GM21390 (cell line): ENCODE results near the gene MFRP.

Experiments
- ATAC-seq: cut with Tn5 transposase; IDR thresholded peaks from one replicate; pipeline ENCODE4 v1.9.1; 2021; ENCODE audit not compliant: unreplicated experiment

MFRP gene

DNA sequence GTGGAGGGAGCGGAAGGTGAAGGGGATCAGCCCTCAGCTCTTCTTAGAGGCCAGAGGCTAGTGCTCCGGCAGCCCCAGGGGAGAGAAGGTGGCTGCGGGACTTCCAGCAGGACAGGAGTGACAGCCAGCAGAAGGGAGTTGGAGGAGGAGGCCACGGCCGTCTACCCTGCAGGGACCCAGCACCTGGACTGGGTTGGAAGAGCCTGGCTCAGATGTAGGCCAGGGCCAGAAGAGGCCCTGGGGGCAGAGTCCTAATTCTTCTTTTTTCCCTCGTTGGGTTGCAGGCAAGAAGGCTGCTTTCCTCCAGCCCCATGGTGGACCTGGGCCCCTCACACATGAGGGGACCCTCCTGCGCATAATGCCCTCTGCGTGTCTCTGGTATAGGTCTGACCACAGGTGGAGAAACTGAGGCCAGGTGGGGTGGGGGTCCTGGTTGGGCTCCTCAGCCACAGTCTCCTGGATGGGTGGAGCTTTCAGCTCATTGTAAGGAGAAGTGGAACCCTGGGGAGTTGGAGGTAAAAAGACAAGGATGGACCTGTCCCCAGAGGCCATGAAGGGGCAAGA, 27.3 kb downstream of the MFRP start:
- ATAC-seq, result no peak

DNA sequence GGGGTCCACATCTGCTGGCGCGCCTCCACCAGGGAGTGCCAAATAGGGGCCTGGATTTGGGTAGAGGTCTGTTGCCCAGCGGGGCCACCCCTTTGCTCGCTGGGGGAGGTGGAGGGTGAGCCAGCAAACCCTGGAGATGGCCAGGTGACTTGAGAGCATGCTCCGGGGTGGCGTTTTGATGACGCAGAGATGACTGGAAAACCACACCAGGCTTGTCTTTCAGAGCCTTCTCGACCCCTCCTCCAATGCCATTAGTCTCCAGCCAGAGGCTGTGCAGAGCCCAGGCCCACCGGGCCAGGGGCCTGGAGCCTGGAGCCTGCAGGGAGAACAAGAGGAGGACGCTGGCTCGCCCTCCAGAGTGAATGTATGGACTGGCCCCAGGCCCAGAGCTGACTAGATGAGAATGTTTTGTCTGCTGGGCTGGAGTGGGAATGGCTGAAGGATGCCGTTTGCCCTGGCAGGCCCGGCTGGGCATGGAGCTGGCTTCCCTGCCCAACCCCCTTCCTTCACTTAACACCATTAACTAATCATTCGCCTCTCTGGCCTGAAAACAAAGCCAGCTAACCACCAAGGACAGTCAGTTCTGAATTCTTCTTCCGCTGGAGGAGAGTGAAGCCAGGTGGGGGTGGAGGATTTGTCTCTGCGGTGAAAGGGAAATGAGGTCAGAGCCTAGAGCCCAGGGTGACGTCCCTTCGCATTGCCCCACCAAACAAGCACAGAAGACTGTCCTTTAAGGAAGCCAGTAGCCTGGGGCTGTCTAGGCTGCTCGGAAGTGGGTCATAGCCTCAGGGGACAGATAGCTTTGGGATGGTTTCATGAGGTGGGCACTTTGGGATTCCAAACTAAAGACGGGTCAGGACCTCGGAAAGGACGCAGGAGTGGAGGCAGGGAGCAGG, 28.0 kb downstream of the MFRP start:
- no peak for ATAC-seq

DNA sequence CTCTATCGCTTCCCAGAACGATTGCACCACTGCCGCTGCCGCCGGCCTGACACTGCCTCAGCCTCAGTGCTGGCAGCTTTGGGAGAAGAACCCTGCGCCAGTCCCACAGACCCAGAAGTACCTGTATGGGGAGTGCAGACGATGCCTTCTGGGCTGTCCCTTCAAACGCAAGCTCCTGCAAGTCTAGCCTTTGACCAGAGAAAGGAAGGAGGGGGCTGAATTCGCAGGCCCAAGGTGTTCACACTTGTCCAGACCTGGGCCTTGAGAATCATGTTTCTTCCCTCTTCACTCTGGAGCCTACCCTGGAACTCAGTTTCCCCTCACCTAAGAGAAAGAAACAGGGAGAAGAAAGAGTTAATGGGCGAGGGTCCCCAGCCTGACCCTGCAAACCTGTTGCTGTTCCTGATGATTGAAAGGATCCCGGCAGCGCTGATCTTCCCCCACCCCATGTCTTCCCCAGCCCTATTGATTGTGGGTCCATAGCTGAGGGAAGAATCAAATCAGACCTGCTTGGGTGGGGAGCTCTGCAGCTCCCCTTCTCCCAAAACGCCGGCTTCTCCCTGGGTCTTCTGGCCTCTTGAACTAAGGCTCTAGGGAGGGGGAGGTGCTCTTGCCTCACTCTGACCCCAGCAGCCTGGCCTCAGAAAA, 28.8 kb downstream of the MFRP start:
- ATAC-seq, result no peak

DNA sequence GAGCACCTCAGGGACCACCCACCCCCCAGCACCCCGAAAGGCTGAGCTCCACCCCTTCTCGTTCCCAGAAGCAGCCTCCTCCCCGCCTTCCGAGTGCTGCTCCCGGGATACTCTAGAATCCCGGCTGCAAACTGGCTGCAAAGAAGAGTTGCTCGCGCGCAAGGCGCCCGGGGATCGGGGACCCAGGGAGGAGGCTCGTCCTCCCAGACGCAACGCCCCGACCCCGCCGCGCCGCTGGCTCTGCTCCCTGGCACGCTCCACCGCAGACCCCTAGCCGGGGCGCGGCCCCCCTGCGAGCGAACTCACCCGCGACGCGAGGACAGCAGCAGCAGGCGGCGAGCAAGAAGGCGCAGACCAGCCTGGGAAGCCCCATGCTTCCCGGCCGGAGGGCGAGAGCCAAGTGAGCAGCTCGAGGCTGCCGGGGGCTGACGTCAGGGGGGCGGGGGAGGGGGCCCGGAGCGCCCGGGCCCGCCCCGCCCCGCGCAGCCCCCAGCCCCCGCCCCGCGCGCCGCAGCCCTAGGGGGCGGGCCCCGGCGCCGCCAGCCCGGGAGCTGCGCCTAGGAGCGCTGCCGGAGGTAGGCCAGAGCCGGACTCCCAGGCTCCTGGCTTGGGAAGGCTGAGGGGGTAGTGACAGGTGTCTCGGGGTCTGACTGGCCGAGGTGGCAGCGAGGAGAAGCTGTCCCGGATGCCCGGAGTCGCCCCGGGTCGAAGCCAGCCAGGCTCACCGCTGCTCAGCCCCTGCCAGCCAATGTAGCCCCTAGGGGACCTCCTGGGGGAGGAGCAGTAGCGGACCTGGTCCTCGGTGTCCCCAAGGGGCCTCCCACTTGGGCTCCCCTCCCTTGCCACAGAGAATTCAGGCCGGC, 29.5 kb downstream of the MFRP start, which contains the start of gene MCAM:
MCAM (minus strand) TSS at position 402 of the 863 bp plus-strand sequence; CDS start at position 373, 29 bp downstream.
- no peak for ATAC-seq

DNA sequence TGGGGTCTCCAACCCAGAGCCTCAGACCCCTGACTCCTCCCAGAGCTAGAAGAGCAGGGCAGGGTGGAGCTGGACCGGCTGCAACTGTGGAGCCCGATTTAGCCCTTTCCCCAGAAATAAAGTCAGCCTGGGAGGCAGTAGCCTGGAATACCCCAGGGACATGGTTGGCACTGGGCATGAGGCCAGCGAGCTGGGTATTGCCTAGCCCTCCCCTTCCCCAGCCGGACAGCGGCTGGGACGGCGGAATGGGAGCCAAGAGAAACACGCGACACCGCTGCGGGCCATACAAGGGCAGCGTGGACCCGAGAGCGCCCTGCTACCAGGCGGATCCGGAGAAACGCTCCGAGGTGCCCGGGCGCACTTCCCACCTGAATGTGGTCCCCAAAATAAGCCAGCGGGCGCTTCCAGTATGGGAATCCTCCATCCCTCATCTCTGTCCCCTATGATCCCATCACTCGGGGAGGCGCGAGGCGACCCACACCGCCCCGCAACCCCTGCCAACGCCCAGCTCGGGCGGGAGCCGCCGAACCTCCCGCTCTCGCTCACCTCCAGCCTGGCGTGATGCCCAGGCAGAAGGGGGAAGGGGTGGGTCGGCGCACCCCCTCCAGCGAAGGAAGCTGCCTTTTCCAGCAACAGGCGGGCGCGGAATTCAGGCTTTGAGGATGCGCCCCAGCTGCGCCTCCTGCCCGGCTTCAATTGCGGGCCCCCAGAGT, 30.3 kb downstream of the MFRP start:
- ATAC-seq, result no peak

DNA sequence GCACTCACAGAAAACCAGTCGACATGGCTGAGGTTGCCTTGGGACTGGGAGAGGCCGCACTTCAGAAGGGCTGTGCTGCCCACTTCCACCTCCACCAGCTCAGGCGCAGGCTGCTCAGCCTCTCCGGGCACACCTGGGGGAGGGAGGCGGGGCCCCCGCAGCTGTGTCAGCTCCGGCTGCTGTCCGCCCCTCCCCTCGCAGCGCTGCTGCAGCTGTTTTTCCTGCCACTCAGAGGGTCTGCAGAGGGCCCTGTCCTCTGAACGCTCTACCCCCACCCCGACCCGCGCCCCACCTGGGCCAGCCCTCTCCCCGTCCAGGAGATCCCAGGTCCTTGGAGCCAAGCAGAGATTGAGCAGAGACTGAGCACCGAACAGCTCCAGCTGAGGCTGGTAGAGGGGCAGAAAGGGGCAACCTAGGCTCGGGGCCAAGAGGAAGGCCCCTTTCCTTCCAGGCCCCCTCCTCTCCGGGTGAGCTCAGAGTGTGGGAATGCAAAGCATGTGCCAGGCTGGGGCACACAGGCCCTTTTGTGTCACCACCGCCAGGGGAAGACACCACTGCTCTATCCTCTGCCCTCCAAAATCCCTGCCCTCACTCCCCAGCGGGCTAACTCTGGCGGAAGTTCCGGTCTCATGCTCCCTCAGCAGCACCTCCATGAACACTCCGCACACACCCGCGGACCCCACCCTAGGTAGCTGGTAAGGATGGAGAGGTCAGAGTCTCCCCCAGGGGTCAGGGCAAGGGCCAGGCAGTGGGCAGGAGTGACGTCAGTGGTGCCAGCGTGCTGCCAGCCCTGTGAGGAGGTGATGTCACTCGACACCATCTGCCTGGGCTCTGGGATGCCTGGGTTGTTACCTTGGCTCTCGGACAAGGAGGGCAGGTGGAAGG, 31.1 kb downstream of the MFRP start:
- ATAC-seq, result no peak

DNA sequence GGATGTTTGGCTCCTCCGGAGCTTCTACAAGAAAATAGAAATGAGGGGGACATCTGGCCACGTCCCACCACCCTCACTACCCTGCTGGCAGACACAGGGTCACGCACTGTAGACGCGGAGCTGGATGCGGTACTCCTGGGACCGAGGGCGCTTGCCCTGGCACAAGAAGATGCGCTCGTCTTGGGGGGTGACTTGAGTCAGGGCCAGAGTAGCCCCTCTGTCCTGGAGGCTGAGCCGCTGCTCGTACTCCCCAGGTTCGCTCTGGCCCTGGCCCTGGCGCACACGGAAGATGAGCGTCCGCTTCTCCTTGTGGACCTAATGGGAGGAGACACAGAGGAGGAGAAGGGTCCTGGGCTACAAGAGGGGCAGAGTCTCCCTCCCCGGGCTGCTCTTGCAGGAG, 31.8 kb downstream of the MFRP start:
- ATAC-seq, result no peak

DNA sequence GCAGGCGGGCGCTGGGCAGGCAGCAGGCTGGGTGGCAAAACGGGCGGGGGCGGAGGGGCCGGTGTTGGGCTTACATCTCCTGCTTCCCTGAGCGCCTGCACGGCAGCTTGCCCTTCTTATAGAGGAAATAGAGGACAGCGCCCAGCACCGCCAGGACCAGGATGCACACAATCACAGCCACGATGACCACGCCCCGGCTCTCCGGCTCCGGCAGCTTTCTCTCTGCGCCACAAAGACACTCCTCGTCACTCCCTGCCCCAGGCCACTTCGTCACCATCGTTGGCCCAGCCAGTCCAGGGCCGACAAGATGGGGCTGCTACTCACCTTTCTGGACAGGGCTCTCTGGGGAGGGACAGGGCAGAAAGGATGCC, 35.8 kb downstream of the MFRP start:
- no peak for ATAC-seq

DNA sequence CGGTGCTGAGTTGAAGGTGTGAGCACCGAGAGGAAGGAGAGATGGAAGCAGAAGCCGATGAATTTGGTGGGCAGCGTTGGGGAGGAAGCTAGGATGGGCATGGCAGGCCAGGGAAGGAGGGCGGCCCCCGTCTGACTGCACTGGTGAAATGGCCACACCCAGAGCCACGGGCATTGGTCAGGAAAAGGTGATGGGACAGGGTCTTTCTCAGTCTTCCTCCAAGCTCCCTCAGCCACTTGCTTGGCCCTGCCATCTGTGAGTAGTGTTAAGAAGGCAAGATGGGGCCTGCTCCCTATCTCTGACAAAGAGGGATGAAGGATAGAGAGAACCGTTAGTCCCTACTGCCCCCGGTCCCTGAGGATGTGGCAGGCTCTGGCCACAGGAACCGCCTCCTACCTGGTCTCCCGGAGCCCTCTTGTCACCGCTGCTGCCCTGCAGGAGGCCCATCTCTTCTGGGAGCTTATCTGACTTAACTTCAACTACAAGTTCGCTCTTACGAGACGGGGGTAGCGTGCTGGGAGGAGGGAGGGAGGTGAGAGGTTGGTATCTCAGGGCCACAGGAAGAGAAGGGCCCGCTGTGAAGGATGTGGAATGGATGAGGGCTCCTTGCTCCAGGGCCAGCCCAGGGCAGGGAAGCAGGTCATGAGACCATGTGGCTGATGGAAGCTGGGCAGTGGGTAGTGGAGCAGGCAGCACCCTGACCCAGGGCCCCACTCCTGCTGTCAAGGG, 36.4 kb downstream of the MFRP start:
- no peak for ATAC-seq

DNA sequence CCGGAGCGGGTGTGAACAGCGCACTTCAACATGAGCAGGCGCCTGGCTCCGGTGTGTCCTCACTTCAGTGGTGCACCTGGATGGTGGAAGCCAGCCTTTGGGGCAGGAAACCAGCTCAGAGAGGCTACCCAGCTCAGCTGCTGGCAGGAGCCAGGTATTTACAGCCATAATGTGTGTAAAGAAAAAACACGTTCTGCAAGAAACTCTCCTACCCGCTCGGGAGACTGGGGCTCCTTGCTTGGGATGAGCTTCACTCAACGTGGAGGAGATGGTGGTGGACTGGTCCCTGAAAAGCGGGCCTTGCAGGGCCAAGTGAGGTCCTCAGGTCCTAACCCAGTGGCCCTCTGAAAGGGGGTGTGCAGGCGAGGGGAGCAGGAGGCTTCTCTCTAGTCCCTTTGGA, 37.1 kb downstream of the MFRP start:
- no peak for ATAC-seq

DNA sequence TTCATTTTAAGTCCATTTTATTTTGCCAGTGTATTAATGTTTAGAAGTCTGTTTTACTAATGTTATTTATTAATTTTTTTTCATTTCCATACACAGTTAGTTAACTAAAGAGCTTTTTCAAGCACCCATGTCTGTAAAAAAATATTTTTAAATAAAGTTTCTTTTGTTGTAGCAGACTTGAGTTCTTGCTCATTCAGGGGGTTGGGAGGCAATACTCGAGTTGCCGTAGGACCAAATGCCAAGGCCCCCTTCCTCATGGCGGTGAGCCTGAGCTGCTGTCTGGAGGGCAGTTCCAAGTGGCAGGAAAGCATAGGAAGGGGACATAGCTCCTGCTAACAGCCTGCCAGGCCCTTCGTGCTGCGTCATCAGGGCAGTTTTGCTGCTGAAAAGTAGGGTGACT, 38.5 kb downstream of the MFRP start:
- no peak for ATAC-seq

DNA sequence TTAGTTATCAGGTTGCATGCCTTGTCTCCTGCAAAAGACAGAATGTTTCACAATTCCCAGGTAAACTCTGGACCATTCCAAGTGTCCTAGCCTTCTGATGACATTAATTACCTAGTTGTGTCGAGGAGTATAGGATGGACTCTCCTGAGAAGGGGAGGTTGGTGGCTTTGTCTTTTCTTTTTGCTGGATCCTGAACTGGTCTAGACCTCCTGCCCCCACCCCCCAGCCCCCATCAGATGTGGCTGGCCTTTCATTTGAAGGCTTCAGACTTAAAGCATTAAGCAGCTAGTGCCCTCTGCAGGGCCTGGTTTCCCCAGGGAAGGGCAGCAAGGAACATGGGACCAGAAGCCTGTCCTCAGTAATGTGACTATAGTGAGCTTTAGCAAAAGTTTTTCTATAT, 39.3 kb downstream of the MFRP start:
- ATAC-seq, result no peak

DNA sequence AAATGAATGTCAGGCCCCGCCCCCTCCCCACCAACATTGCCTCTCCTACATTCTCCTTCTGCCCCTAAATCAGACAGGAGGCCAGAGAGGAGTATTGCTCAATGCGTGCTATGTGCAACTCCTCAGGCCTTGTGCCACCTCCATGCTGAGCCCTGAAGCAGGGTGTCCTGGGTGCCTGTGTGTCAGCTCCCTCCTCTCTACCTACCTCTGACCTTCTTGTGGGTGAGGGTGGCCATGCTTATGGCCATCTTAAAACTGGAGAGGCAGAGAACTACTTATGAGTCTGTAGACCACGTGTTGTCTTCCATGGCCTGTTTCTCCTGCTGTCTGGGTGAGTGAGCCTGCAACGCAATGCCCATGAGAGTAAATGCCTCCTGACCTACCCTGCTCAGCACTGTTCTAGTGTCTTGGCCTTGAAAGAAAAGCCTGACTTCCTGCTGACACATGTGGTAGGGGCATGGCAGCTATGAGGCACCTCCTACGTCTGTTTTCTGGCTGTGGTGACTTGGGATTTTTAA, 40.1 kb downstream of the MFRP start:
- ATAC-seq, result no peak

DNA sequence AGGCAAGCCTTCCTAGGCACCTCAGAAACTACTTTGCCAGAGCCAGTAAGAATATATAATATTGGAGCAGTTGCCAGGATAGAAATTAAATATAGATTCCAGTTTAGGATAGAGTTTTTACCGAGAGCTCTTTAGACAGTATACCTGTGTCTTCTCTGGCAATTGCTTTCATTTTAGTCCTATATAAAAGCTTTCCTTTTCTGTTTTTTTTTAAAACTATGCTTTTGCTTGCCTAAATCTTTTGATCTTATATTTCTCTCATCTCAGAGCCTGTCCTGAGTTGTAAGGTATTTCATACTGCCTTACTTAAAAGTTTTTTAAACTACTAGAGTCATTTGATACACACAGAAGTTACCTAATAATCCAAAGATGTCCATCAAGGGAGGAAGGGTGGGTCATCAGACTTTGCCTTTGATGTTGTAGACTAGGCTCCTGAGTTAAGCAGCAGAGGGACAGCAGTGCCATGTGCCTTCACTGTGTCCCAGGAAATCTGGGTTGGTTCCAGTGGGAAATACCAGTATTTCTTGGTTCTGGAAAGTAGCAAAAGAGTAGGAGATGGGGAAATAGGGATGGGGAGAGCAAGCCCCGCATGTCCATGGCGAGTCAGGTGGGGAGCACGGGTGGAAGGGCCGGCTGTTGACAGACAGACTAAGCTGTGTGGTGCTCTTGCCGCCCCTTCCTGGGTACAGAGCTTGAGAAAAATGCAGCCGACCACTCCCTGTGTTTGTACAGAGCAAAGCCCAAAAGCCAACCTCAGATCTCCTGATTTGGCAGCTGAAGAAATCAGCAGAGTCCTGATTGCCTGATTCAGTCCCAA, 40.7 kb downstream of the MFRP start:
- no peak for ATAC-seq

DNA sequence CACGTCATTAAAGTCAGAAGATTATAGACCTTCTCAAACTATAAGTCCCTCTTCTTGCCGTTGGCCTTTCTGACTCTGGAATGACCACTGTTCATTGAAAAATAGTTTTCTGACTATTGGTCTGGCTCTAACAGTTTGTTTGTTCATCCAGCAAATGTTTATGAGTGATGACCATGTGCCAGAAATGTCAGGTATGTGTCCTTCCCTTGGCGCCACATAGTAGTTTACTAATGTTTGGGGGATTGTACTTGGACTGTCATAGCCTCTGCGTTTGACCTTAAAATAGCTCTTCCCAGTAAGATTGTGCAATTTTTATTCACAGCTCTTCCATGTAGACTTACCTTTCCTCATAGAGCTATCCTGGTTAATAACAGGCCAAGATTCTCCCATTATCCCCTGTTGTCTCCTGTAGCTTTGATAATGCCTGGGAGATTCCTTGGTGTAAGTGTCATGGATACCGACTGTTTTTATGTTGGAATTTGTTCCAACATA, 43.2 kb downstream of the MFRP start:
- no peak for ATAC-seq

DNA sequence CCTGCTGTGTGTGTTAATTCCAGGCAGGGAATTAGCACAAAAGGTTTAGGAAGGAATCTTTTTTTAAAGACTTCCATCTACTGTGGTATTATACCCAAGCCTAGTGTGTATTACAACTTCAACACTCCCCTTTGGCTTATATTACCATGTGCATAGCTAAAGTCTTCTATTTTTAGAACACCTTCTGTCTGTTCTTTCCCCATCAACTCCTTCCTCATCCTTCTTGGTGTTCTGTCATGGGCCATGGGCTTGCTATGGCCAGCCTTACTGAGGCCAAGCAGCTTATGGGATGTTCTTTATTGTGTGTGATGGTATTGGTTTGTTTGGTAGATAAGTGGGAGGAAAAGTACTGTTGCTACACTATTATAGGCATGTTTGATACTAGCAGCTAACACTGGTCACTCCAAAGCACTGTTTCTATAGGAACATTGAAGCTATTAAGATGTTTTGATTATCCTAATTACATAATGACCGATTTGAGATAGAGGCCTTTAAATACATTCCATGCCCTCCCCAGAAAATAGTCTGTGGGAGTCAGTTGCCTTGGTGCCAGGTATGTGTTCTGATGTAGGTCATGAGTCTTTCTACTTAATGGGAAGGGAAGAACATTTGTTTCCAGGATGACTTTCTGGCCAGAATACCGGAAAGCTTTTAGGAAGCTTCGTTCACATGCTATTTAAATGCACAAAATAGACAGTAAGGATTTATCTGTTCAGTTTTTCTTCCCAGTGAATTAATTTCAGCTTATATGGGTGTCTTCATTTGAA, 46.1 kb downstream of the MFRP start:
- no peak for ATAC-seq

DNA sequence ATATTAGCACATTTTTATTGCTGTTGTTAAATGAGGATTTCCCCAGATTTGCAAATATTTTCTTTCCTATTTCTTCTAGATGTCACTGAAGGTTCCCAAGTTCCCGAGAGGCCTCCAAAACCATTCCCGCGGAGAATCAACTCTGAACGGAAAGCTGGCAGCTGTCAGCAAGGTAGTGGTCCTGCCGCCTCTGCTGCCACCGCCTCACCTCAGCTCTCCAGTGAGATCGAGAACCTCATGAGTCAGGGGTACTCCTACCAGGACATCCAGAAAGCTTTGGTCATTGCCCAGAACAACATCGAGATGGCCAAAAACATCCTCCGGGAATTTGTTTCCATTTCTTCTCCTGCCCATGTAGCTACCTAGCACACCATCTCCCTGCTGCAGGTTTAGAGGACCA, 47.1 kb downstream of the MFRP start:
- no peak for ATAC-seq
